Measurements from ENCODE around the gene PRR16.
A peak's percentile ranks its signal among the peaks of the same experiment; 100 is the strongest.

PRR16 gene

GRCh38 chr5:120540097-120540496 is 76.0 kb downstream of the PRR16 start:
- H3K36me3 ChIP-seq (ENCODE audit: control insufficient read depth in 4 of 4, insufficient read depth in 4 of 4, low read length in 3 of 4): no peaks in the 10 kb centered on the region
- ChIA-PET CTCF (no interaction called here), POLR2A (no interaction called here)
- H3K27me3 ChIP-seq (replicated peaks in 2 of 5; ENCODE audit: control insufficient read depth in 4 of 5, insufficient read depth in 5 of 5, low read length in 4 of 5): no peaks in the 10 kb centered on the region
- H3K4me3 ChIP-seq (ENCODE audit: control insufficient read depth in 1 of 7, extremely low read depth in 1 of 7, insufficient read depth in 4 of 7, low read depth in 2 of 7, low read length in 6 of 7): no peak overlapping the region
- no peak for DNase-seq
- H3K4me1 ChIP-seq (ENCODE audit: control extremely low read depth in 1 of 4, control insufficient read depth in 4 of 4, insufficient read depth in 4 of 4, low read length in 3 of 4): no peaks in the 10 kb centered on the region
- H3K27ac ChIP-seq (ENCODE audit: insufficient read depth in 1 of 2, low read depth in 1 of 2, low read length in 2 of 2, poor library complexity in 1 of 2, severe bottlenecking in 2 of 2): no peak overlapping the region
- peaks cover 0 to 4% (median 0%) of the 10 kb centered on the region in 5 experiments for H3K9me3 ChIP-seq (ENCODE audit: control extremely low read depth in 1 of 5, control insufficient read depth in 4 of 5, insufficient read depth in 2 of 5, low read depth in 1 of 5, low read length in 4 of 5)
- 92% methylated on average over 2 of the region's 2 CpGs for WGBS (ENCODE audit: insufficient coverage)

- ChIA-PET POLR2A (no interaction called here), CTCF (no interaction called here)
- Histone ChIP-seq H3K36me3 (ENCODE audit: control insufficient read depth in 4 of 4, insufficient read depth in 4 of 4, low read length in 3 of 4) (no peaks in the 10 kb centered on the region), H3K9me3 (ENCODE audit: control extremely low read depth in 1 of 5, control insufficient read depth in 4 of 5, insufficient read depth in 2 of 5, low read depth in 1 of 5, low read length in 4 of 5) (no peaks in the 10 kb centered on the region), H3K27me3 (replicated peaks in 2 of 5; ENCODE audit: control insufficient read depth in 4 of 5, insufficient read depth in 5 of 5, low read length in 4 of 5) (no peaks in the 10 kb centered on the region), H3K27ac (ENCODE audit: insufficient read depth in 1 of 2, low read depth in 1 of 2, low read length in 2 of 2, poor library complexity in 1 of 2, severe bottlenecking in 2 of 2) (no peak overlapping the region), H3K4me3 (ENCODE audit: control insufficient read depth in 1 of 7, extremely low read depth in 1 of 7, insufficient read depth in 4 of 7, low read depth in 2 of 7, low read length in 6 of 7) (no peak overlapping the region), H3K4me1 (ENCODE audit: control extremely low read depth in 1 of 4, control insufficient read depth in 4 of 4, insufficient read depth in 4 of 4, low read length in 3 of 4) (no peaks in the 10 kb centered on the region)
- 85% methylated on average over 1 of the region's 2 CpGs for WGBS (ENCODE audit: insufficient coverage)
- no peak for DNase-seq
These were observed 79.9 kb downstream of the PRR16 start for GRCh38 chr5:120544043-120544442.

- no CpG with 5 or more reads among the region's 3 CpGs for WGBS (ENCODE audit: insufficient coverage)
- Histone ChIP-seq H3K27me3 (replicated peaks in 2 of 5; ENCODE audit: control insufficient read depth in 4 of 5, insufficient read depth in 5 of 5, low read length in 4 of 5) (no peaks in the 10 kb centered on the region), H3K9me3 (ENCODE audit: control extremely low read depth in 1 of 5, control insufficient read depth in 4 of 5, insufficient read depth in 2 of 5, low read depth in 1 of 5, low read length in 4 of 5) (no peaks in the 10 kb centered on the region), H3K4me1 (ENCODE audit: control extremely low read depth in 1 of 4, control insufficient read depth in 4 of 4, insufficient read depth in 4 of 4, low read length in 3 of 4) (no peaks in the 10 kb centered on the region), H3K27ac (ENCODE audit: insufficient read depth in 1 of 2, low read depth in 1 of 2, low read length in 2 of 2, poor library complexity in 1 of 2, severe bottlenecking in 2 of 2) (no peak overlapping the region), H3K36me3 (ENCODE audit: control insufficient read depth in 4 of 4, insufficient read depth in 4 of 4, low read length in 3 of 4) (no peaks in the 10 kb centered on the region), H3K4me3 (ENCODE audit: control insufficient read depth in 1 of 7, extremely low read depth in 1 of 7, insufficient read depth in 4 of 7, low read depth in 2 of 7, low read length in 6 of 7) (no peak overlapping the region)
- DNase-seq: no peak
- POLR2A ChIA-PET: no interaction called here
- CTCF ChIA-PET: no interaction called here
These were observed 80.9 kb downstream of the PRR16 start for GRCh38 chr5:120545007-120545406.

- ChIA-PET CTCF (no interaction called here), POLR2A (no interaction called here)
- no CpG with 5 or more reads among the region's 3 CpGs for WGBS (ENCODE audit: insufficient coverage)
- H3K27ac ChIP-seq (ENCODE audit: insufficient read depth in 1 of 2, low read depth in 1 of 2, low read length in 2 of 2, poor library complexity in 1 of 2, severe bottlenecking in 2 of 2): no peak overlapping the region
- no peaks in the 10 kb centered on the region for H3K27me3 ChIP-seq (replicated peaks in 2 of 5; ENCODE audit: control insufficient read depth in 4 of 5, insufficient read depth in 5 of 5, low read length in 4 of 5)
- no peaks in the 10 kb centered on the region for H3K9me3 ChIP-seq (ENCODE audit: control extremely low read depth in 1 of 5, control insufficient read depth in 4 of 5, insufficient read depth in 2 of 5, low read depth in 1 of 5, low read length in 4 of 5)
- no peaks in the 10 kb centered on the region for H3K36me3 ChIP-seq (ENCODE audit: control insufficient read depth in 4 of 4, insufficient read depth in 4 of 4, low read length in 3 of 4)
- H3K4me3 ChIP-seq (ENCODE audit: control insufficient read depth in 1 of 7, extremely low read depth in 1 of 7, insufficient read depth in 4 of 7, low read depth in 2 of 7, low read length in 6 of 7): no peak overlapping the region
- H3K4me1 ChIP-seq (ENCODE audit: control extremely low read depth in 1 of 4, control insufficient read depth in 4 of 4, insufficient read depth in 4 of 4, low read length in 3 of 4): no peaks in the 10 kb centered on the region
- DNase-seq: no peak
These were observed 81.9 kb downstream of the PRR16 start for GRCh38 chr5:120545951-120546350.

GRCh38 chr5:120546922-120547321 is 82.8 kb downstream of the PRR16 start:
- DNase-seq: no peak
- 100% methylated on average over 1 of the region's 2 CpGs for WGBS (ENCODE audit: insufficient coverage)
- ChIA-PET CTCF (no interaction called here), POLR2A (no interaction called here)
- Histone ChIP-seq H3K9me3 (ENCODE audit: control extremely low read depth in 1 of 5, control insufficient read depth in 4 of 5, insufficient read depth in 2 of 5, low read depth in 1 of 5, low read length in 4 of 5) (no peaks in the 10 kb centered on the region), H3K27me3 (replicated peaks in 2 of 5; ENCODE audit: control insufficient read depth in 4 of 5, insufficient read depth in 5 of 5, low read length in 4 of 5) (no peaks in the 10 kb centered on the region), H3K4me1 (ENCODE audit: control extremely low read depth in 1 of 4, control insufficient read depth in 4 of 4, insufficient read depth in 4 of 4, low read length in 3 of 4) (no peaks in the 10 kb centered on the region), H3K4me3 (ENCODE audit: control insufficient read depth in 1 of 7, extremely low read depth in 1 of 7, insufficient read depth in 4 of 7, low read depth in 2 of 7, low read length in 6 of 7) (no peak overlapping the region), H3K27ac (ENCODE audit: insufficient read depth in 1 of 2, low read depth in 1 of 2, low read length in 2 of 2, poor library complexity in 1 of 2, severe bottlenecking in 2 of 2) (no peak overlapping the region), H3K36me3 (ENCODE audit: control insufficient read depth in 4 of 4, insufficient read depth in 4 of 4, low read length in 3 of 4) (no peaks in the 10 kb centered on the region)

- POLR2A ChIA-PET: no interaction called here
- no peaks in the 10 kb centered on the region for H3K4me1 ChIP-seq (ENCODE audit: control extremely low read depth in 1 of 4, control insufficient read depth in 4 of 4, insufficient read depth in 4 of 4, low read length in 3 of 4)
- no peak overlapping the region for H3K27ac ChIP-seq (ENCODE audit: insufficient read depth in 1 of 2, low read depth in 1 of 2, low read length in 2 of 2, poor library complexity in 1 of 2, severe bottlenecking in 2 of 2)
- no peak for DNase-seq
- H3K9me3 ChIP-seq (ENCODE audit: control extremely low read depth in 1 of 5, control insufficient read depth in 4 of 5, insufficient read depth in 2 of 5, low read depth in 1 of 5, low read length in 4 of 5): no peaks in the 10 kb centered on the region
- CTCF ChIA-PET: no interaction called here
- no peaks in the 10 kb centered on the region for H3K27me3 ChIP-seq (replicated peaks in 2 of 5; ENCODE audit: control insufficient read depth in 4 of 5, insufficient read depth in 5 of 5, low read length in 4 of 5)
- H3K4me3 ChIP-seq (ENCODE audit: control insufficient read depth in 1 of 7, extremely low read depth in 1 of 7, insufficient read depth in 4 of 7, low read depth in 2 of 7, low read length in 6 of 7): no peak overlapping the region
- WGBS (ENCODE audit: insufficient coverage): 92% methylated on average over 2 of the region's 2 CpGs
- H3K36me3 ChIP-seq (ENCODE audit: control insufficient read depth in 4 of 4, insufficient read depth in 4 of 4, low read length in 3 of 4): no peaks in the 10 kb centered on the region
These were observed 86.3 kb downstream of the PRR16 start for GRCh38 chr5:120550358-120550757.

- H3K27me3 ChIP-seq (replicated peaks in 2 of 5; ENCODE audit: control insufficient read depth in 4 of 5, insufficient read depth in 5 of 5, low read length in 4 of 5): no peaks in the 10 kb centered on the region
- DNase-seq: no peak
- WGBS (ENCODE audit: insufficient coverage): 100% methylated on average over 1 of the region's 3 CpGs
- no peak overlapping the region for H3K27ac ChIP-seq (ENCODE audit: insufficient read depth in 1 of 2, low read depth in 1 of 2, low read length in 2 of 2, poor library complexity in 1 of 2, severe bottlenecking in 2 of 2)
- H3K4me1 ChIP-seq (ENCODE audit: control extremely low read depth in 1 of 4, control insufficient read depth in 4 of 4, insufficient read depth in 4 of 4, low read length in 3 of 4): no peaks in the 10 kb centered on the region
- POLR2A ChIA-PET: no interaction called here
- no peak overlapping the region for H3K4me3 ChIP-seq (ENCODE audit: control insufficient read depth in 1 of 7, extremely low read depth in 1 of 7, insufficient read depth in 4 of 7, low read depth in 2 of 7, low read length in 6 of 7)
- no peaks in the 10 kb centered on the region for H3K9me3 ChIP-seq (ENCODE audit: control extremely low read depth in 1 of 5, control insufficient read depth in 4 of 5, insufficient read depth in 2 of 5, low read depth in 1 of 5, low read length in 4 of 5)
- no peaks in the 10 kb centered on the region for H3K36me3 ChIP-seq (ENCODE audit: control insufficient read depth in 4 of 4, insufficient read depth in 4 of 4, low read length in 3 of 4)
- CTCF ChIA-PET: no interaction called here
These were observed 88.5 kb downstream of the PRR16 start for GRCh38 chr5:120552638-120553037.

- H3K4me1 ChIP-seq (ENCODE audit: control extremely low read depth in 1 of 4, control insufficient read depth in 4 of 4, insufficient read depth in 4 of 4, low read length in 3 of 4): no peaks in the 10 kb centered on the region
- H3K36me3 ChIP-seq (ENCODE audit: control insufficient read depth in 4 of 4, insufficient read depth in 4 of 4, low read length in 3 of 4): no peaks in the 10 kb centered on the region
- no peaks in the 10 kb centered on the region for H3K27me3 ChIP-seq (replicated peaks in 2 of 5; ENCODE audit: control insufficient read depth in 4 of 5, insufficient read depth in 5 of 5, low read length in 4 of 5)
- H3K27ac ChIP-seq (ENCODE audit: insufficient read depth in 1 of 2, low read depth in 1 of 2, low read length in 2 of 2, poor library complexity in 1 of 2, severe bottlenecking in 2 of 2): no peak overlapping the region
- 100% methylated on average over 2 of the region's 2 CpGs for WGBS (ENCODE audit: insufficient coverage)
- no peaks in the 10 kb centered on the region for H3K9me3 ChIP-seq (ENCODE audit: control extremely low read depth in 1 of 5, control insufficient read depth in 4 of 5, insufficient read depth in 2 of 5, low read depth in 1 of 5, low read length in 4 of 5)
- peak in 1 of 3 donors; percentile 3 for DNase-seq
- ChIA-PET CTCF (no interaction called here), POLR2A (no interaction called here)
- H3K4me3 ChIP-seq (ENCODE audit: control insufficient read depth in 1 of 7, extremely low read depth in 1 of 7, insufficient read depth in 4 of 7, low read depth in 2 of 7, low read length in 6 of 7): no peak overlapping the region
These were observed 91.2 kb downstream of the PRR16 start for GRCh38 chr5:120555345-120555744.
